Activated CD4-positive, CD25-positive, alpha-beta regulatory T cell treated with anti-CD3 and anti-CD28 coated beads, Interleukin-2, amount 50 U/mL, for 72 hours (primary cell): Measurements from ENCODE around the gene NHLH1.
"Not testable (repeated sequence)": the region's sequence is repeated elsewhere in the genome, so short reads cannot be mapped to it uniquely, and the experiment has no call there.

Experiments used
- DNase-seq: peaks from one replicate; pipeline ENCODE4 v3.0.0; 2021

NHLH1 gene

DNA sequence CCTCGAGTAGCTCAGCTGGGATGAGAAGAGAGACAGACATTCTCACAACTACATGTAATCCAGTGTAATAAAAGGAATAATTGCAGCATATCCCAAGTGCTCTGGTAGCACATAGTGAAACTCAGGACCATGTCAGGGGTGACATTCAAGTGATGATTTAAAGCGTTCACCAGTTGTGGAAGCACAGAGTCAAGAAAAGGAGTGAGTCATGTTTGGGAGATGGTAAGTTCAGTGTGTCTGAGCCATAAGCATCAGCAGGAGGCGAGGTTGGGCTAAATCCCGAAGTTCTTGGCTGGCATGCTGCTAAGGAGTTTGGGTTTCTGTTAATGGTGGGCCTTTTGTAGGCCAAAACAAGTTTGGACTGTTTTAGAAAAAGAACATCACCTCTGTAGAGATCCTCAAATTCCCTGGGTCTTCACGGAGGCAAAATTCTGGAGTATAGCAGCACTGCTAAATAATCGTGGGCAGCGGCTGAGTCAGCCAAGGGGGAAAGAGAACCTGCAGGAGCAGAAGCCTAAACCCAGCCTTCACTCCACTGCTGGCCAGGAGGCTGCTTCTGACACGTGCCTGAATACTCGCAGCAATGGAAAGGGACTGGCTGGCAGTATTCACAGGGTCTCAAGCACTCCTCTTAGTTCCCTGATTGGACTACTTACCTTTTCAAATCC, 7.2 kb upstream of the NHLH1 start:
- DNase-seq, result no peak

DNA sequence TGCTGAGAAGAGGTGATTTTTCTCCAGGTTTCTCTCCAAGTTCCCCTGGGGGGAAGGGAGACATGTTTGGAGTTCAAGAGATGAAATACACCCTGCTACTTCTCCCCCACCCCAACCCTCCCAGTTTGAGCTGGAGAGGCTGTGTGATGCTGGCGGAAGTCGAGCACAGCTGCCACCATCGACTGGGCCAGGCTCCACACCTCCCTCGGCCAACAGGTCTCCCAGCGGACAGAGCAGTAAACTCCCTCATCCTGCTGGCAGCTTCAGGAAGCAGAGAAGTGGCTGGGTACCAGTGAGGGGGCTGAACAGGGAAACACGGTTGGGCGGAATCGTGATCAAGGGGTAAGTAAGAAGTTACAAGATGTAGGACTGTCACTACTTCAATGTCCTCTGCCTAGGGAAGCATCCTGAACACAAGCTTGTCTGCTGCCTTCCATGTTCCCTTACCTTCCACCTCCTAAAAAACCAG, 6.6 kb upstream of the NHLH1 start:
- DNase-seq, result no peak

DNA sequence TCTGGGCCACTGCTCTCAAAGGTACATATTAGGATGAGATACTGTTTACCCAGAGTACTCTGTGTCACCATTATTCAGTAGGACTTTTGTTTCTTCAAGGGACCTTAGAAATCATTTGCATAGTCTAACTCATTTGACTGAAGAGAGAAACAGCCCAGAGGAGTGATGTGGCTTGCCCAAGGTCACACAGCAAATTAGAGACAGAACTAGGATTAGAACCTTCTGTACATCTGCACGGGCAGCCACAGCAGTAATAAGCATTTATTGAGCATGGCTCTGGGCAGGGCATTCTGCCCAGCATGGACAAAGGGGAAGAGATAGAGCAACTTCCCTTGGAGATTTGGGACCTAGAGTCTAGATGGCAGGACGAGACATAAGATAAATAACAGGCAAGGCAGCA, 5.7 kb upstream of the NHLH1 start:
- DNase-seq, result no peak

DNA sequence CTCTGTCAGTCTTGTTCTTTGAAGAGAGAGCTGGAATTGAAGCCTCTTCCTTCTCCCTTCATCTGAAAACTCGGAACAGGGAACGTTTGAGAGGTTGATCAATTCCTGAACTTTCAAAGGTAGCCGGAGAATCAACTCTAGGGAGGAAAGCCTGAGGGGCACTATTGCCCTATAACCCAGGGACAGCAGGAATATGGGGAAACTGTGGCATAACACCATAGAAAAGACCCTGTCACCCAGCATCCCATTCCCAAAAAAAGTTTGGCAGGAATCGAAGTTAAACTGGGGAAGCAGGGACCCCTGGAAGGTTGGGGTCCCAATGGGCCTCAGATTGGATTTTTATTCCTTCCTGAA, 5.1 kb upstream of the NHLH1 start:
- no peak for DNase-seq

DNA sequence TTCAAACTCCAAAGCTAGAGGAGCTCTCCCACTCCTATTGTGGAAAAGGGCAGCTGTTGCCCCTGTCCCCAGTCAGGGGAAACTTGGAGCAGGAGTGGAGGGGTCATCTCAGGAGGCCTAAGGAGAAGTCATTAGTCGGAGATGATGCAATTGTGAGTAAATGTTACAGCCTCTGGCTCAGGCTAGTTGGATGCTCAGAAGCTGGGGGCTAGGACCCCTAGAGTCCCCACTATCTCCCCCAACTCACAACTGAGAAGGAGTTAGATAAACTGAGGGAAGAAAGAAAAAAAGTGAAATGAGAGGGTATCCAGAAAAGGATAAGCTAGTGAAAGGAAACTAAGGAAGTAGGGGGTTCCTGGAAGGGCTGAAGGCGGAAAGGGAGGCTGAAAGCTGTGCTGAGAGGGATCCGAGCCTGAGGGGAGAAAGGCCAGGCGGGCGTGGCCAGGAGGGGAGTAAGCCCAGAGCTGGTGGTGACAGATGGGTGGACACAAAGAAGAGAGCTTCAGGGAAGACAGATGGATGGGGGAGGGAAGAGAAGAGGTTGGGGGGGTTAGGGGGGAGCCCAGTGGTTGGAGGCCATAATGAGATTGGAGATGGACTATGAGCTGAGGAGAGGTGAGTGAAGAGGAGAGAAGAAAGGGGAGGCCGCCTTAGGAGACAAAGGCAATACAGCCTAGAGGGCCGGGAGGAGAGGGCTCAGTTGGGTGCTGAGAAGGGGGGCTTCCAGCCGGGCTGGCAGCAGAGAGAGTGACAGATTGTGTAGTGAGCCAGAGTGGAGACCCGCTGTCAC, 4.5 kb upstream of the NHLH1 start:
- DNase-seq, result peak; percentile 17

DNA sequence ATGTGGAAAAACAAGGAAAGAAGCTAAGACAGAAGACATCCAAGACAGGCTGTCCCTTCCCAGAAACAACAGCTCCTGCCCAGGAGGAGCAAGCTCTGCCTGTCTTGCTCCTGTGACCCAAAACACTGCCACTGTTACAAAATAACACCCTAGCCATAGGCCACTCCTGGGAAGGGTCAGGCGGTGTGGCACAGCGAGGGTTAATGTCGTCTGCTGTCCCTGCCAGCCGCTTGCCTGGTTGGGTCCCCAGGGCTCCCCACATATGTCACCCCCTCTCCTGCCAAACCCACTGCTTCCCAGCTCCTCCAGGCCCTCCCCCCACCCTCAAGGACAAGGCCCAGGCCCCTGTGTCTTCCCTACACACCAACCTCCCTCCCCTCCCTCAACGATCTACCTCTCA, 3.9 kb upstream of the NHLH1 start:
- no peak for DNase-seq

DNA sequence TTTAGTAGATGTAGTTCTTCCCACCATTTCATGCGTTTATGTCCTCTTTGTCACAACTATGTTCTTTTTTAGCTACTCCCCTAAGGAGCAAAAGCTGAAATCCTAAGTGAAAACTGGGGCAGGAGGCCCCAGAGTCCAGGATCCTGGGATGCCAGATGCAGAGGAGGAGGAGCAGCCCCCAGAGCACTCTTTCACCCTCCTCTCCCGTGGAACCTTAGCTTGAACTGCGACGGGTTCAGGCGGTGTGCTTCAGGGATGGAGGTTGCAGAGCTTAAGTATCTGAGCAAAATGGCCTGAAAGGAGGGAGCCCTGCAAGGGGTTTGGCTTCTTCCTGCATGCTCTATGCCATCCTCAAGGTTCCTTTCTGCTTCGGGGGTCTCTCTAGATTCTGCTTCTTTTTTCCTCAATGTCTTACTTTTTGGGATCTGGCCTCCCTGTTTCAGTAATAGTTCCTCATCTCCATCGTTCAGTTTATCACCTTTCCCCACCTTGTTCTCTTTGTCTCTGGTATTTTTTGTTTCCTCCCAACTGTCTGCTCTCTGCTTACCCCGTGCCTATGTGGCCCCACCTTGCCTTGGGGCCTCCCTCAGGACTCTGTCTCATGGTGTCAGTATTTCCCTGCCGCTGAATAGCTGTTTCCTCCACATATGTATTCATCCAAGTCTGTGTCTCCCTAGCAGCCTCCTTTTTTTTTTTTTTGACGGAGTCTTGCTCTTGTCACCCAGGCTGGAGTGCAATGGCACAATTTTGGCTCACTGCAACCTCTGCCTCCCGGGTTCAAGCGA, 2.7 kb upstream of the NHLH1 start:
- no peak for DNase-seq

DNA sequence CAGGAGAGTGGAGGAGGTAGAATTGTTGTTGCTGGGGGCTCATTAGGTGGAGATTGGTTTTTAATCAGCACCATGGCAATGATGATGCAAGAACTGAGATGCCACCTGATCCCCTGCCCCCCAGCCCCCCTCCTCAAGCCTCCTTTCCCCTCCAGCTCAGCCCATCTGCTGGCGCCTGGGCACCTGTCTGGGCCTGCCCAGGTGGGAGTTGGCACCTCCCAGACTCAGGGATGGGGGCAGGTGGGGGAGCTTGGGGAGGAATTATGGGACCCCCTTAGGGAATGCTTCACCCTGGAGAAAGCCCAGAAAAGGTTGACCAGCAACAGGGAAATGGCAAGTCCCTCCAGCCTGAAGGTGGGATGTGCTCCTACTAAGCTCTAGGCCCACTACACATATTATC, 1.5 kb upstream of the NHLH1 start:
- no peak for DNase-seq

DNA sequence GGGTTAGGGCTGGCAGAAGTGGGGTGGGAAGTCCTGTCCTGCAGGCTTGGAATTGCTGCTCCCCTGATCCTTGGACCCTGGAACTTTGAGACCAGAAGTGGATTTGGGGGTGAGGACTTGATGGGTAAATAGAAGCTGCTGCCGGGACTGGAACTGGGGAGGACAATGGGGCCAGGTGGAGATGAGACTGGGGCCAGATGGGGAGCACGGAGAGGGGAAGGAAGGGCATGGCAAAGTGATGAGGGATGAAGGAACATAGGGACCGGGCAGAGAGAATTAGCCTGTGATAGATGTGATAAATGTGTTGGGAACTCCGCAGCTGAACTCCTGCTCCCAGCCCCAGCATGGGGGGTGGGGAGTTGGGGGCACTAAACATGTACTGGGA, 637 bp downstream of the NHLH1 start:
- DNase-seq, result no peak

DNA sequence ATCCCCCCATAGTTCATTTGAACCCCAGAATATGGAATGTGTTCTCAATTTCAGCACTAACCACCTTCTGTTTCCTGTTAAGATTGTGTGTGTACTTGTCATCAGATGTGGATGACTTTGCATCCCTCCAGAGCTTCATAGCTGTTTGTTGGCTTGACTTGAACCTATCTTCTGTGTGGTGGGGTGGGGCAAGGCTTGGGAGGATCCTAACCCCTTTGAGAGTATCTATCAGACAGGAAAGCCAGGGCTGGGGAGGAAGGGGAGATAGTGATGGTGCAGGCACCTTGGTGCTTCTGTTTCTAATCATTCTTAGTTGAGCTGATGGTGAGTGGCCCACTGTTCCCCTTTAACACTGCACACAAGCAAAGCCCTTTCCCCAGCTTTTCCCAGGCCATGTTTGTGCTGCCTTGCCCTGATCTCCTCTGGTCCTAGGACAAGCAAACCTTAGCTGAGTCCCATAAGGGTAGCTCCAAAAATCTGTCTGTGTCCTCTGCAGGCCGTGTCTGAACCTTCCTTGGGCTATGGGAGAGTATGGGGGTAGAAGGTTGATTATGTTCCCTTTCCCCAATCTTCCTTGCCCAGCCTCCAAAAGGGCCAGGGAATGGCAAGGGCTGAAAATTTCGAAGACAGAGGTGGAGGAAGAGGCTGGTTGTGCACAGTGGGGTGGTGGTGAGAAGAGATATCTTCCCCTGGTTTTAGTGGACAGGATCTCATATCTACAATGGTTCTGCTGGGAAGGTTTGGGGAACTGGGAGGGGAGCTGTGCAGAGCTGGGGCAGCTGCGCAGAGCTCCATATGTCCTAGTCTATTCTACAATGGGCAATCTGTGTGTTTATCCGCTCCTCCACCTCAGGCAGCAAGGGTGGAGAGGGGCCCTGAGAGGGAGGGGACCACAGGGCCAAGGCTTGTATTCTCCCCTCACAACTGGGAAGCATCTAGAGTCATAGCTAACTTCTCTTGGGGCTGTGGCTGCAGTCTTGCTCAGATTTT, 1.4 kb downstream of the NHLH1 start:
- DNase-seq, result no peak

DNA sequence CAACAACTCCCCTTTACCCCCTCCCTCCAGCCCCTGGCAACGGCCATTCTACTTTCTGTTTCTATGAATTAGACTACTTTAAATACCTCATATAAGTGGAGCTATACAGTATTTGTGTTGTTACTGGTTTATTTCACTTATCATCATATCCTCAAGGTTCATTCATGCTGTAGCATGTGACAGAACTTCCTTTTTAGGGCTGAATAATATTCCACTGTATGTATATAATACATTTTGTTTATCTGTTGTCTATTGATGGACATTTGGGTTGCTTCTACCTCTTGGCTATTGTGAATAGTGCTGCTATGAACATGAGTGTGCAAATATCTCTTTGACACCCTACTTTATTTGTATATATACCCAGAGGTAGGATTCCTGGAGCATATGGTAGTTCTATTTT, 2.2 kb downstream of the NHLH1 start:
- DNase-seq, result no peak

DNA sequence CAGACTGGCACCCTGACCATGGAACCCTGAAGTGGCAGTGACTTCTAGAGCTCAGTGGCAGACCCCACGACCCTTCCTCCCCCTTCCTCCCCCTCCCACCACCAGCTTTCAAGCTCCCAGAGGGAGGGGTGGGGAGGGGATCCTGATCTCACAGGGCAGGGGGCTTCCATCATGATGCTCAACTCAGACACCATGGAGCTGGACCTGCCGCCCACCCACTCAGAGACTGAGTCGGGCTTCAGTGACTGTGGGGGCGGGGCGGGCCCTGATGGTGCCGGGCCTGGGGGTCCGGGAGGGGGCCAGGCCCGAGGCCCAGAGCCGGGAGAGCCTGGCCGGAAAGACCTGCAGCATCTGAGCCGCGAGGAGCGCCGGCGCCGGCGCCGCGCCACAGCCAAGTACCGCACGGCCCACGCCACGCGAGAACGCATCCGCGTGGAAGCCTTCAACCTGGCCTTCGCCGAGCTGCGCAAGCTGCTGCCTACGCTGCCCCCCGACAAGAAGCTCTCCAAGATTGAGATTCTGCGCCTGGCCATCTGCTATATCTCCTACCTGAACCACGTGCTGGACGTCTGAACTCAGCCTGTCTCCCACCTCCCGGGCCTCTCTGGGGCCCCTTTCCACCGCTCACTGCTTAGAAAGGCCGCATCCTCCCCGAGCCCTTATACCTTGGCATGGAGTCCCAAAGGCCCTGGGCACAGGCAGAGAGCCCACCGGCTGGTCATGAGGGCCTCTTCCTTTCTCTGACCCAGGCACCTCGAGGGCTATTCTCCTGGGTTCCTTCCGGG, 3.9 kb downstream of the NHLH1 start:
- no peak for DNase-seq

DNA sequence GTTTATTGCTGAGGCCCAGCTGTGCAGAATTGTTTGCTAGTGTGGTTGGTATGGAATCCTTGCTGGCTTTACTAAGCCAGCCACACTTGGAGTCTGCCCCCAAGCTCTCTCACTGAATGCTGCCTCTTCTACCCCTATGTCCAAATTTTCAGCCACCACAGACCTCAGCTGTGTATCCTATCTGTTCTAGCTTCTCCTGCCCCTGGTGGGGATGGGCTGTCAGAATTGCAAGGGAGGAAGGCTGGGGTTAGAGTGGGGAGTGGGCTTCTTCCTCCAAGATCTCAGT, 4.4 kb downstream of the NHLH1 start:
- DNase-seq, result no peak

DNA sequence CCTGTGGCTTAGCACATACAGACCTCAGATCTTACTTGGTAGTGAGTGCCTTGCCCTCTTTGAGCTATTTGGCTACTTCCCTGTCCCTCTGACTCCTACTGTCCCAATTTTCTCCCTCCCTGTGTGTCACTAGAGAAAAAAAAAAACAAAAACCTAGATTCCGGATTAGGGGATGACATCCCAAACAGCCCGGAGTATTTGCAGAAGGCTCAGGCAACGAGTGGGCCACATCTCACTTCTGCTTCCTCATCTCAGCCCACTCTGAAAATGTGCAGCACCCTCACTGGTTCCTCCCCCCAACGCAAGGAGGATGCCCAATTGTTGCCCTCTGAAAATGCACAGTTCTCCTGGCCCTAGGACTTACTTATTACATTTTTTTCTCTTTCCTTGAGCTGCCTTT, 4.9 kb downstream of the NHLH1 start:
- DNase-seq, result no peak

DNA sequence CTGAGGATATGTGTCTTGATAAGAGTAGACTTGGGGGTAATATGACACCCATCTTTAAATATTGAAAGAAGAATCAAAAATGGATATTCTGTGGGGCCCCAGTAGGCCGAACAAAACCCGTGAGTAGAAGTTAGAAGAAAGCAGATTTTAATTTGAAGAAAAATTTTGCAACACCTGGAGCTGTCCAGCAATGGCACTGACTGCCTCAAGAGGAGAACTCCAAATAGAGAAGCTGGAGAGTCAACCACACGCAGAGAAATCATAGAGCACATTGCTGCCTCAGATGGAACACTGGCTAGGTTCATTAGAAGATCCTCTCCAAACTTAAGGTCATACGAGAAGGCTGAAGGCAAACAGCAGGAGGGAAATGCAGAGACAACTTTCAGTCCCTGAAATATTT, 6.8 kb downstream of the NHLH1 start:
- no peak for DNase-seq

DNA sequence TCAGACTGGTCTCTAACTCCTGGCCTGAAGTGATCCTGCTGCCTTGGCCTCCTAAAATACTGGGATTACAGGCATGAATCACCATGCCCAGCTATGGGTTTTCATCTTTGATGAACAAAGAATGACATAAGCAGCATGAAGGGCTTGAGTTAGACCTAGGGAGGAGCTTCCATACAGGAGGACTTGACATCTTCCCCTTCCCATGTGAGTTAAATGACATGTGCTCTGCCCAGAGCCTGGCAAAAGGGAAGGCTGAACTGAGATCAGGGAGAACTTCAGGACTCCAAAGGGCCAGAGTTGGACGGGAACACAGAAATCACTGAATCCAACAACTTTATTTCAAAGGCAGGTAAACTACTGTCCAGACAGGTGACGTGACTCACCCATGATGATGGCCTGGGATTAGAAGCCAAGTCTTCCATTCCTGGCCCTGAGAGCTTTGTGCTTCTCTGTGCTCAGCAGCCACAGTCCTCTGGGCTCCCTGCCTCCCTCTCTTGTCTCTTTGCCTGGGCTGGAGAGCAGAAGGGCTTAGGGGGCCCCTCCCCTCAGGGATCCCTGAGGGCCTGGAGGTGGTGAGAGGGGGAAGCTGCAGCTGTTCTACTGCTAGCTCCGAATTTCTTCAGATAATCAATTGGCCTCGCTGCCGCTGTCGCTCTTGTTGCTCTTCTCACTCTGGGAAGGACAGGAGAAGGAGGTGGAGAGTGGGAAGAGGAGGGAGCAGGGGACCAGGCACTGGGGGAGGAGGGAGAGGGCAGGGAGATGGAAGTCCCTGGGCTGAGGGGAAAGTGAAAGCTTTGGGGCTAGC, 7.6 kb downstream of the NHLH1 start:
- no peak for DNase-seq

DNA sequence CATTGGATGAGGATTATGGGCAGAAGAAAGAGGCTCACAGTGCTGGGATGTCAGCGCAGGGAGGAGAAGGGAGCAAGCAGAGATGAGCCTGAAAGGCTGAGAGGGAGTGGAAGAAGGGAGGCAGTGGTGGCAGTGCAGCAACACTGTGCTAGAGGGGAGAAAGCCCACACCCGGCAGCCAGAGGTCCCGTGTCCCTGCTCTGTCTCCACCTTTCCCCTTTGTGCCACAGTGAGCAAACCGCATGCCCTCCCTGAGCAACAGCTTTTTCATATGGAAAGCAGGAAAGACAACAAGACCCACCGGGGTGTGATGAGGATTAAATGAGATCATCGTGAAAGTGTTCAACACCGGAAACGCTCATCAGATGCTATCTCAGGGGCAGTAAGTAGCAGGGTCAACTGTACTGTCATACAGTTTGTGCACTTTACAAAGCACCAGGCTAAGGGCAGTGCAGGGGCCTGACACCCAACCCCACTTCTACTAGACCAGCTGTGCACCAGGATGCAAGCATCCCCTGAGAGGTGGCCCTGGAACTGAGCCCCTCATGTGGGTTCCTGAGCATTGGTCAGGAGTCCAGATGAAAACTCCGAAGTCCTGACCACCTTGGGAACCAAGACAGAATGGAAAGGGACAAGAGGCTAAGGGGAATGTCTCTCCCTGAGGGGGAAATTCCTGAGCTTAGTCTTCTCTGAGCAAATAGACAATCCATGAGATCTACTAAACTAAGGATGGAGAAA, 9.1 kb downstream of the NHLH1 start:
- DNase-seq, result no peak

DNA sequence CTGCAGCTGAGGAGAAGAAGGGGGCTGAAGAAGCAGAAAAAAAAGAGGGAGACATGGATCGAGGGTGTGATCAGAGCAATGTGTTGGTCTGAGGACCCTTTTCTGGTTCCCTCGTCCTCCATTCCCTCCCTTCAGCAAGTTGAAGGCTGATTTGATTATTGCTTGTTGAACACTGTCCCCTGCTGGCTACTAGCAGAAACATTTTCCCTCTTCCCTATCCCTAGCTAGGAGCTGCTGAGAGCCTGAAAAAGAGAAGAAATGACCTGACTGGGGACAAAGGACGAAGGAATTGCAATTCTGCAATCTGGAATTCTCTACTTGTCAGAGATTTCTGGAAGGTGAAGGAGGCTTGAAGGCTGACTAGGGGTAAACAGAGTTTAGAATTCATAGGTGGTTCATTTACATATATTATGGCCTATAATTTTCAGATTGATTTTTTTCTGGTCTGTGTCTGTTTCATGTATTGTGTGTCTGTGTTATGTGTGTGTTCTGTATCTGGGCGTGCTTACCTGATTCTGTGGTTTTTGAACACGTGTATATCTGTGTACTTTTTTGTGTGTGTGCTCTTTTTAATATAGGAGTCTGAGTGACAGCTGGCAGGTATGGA, 9.8 kb downstream of the NHLH1 start:
- no peak for DNase-seq

DNA sequence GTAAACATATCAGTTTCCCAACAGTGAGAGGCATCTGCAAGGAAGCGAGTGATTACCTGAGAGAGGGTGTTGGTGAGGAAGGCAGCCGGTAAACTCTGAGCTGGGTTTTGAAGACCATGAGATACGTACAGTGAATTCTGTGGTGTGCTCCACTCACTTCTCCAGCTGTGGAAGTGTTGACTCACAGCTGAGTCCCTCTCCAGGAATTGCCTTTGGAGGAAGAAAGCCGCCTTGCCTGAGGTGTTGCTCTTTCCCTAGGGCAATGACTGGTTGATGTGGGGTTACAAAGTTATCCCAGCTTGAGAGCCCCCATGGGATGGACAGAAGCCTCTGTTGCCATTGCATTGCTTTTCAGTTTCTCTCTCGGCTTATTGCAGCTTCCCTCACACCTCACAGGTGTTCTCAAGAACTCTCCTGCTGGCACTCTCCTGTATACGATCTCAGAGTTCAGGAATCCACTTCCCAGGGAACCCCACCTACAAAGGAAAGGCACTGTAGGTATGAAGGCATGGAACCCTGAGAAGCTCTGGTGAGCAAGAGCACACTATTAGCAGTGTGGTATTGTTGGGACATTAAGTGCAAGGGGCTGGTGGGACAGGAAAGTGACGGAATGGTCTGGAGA, 10.8 kb downstream of the NHLH1 start:
- DNase-seq, result no peak

DNA sequence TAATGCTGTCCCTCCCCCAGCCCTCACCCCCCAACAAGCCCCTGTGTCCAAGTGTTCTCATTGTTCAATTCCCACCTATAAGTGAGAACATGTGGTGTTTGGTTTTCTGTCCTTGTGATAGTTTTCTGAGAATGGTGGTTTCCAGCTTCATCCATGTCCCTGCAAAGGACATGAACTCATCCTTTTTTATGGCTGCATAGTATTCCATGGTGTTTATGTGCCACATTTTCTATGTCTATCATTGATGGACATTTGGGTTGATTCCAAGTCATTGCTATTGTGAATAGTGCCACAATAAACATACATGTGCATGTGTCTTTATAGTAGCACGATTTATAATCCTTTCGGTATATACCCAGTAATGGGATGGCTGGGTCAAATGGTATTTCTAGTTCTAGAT, 17.9 kb downstream of the NHLH1 start:
- DNase-seq, result not testable (repeated sequence)
